Measurements from ENCODE around the gene HSD11B1. TPM values are rescaled to one million over a fixed set of nuclear protein-coding genes. Genes with fewer than 3 reads are reported as not detected.

Gene HSD11B1
- total RNA-seq, 1 experiment from 2014 or later: 0.27 TPM

- intact Hi-C loops (cut with micrococcal nuclease): no loop called here
- Histone ChIP-seq H3K4me2 (ENCODE audit: low read length) (no peak overlapping the region), H4K20me1 (ENCODE audit: insufficient read depth) (no peaks in the 10 kb centered on the region), H2AFZ (ENCODE audit: low read depth, low read length, poor library complexity, severe bottlenecking) (no peak overlapping the region), H3K36me3 (ENCODE audit: control insufficient read depth in 1 of 2, insufficient read depth in 2 of 2, low read length in 2 of 2) (no peaks in the 10 kb centered on the region), H3K4me3 (replicated peaks in 1 of 2; ENCODE audit: low read depth in 1 of 2, low read length in 2 of 2) (no peak overlapping the region), H3K9me2 (ENCODE audit: insufficient read depth) (no peaks in the 10 kb centered on the region), H3K9me3 (ENCODE audit: control insufficient read depth in 1 of 2, insufficient read depth in 1 of 2, low read depth in 1 of 2, low read length in 2 of 2) (no peaks in the 10 kb centered on the region; a peak in 1 of 4 replicates), H3K79me2 (ENCODE audit: insufficient read depth, low read length) (no peaks in the 10 kb centered on the region), H3K27me3 (ENCODE audit: insufficient read depth, low read length) (no peaks in the 10 kb centered on the region), H3K4me1 (ENCODE audit: control insufficient read depth in 1 of 2, insufficient read depth in 2 of 2, low read length in 2 of 2) (no peaks in the 10 kb centered on the region), H3K9ac (ENCODE audit: low read length) (no peak overlapping the region), H3K27ac (ENCODE audit: low read depth, low read length) (no peak overlapping the region)
- BruUV-seq (replicated peaks): no TSS peak
- no peak for DNase-seq (ENCODE audit: low read depth, low spot score)
- TF ChIP-seq SRF (IDR thresholded peaks at IDR 0.05; ENCODE audit: low read depth) (no peak), CEBPB (IDR thresholded peaks at IDR 0.05; ENCODE audit: low read depth) (no peak), ZFX (IDR thresholded peaks at IDR 0.05) (no peak), CBX3 (IDR thresholded peaks at IDR 0.05; ENCODE audit: low read depth) (no peak), POLR2AphosphoS5 (IDR thresholded peaks at IDR 0.05; ENCODE audit: low read depth, low read length) (no peak), FOSL1 (IDR thresholded peaks at IDR 0.05; ENCODE audit: low read depth) (no peak), CTCF (IDR thresholded peaks at IDR 0.05 in 2 of 3, conservative IDR thresholded peaks at IDR 0.05 in 1 of 3; ENCODE audit: borderline replicate concordance in 1 of 3, insufficient read depth in 1 of 3, low read depth in 2 of 3, low read length in 2 of 3) (no peak), ZNF274 (IDR thresholded peaks at IDR 0.05; ENCODE audit: low read depth, low read length) (no peak), EZH2 (IDR thresholded peaks at IDR 0.05) (no peak), RAD21 (IDR thresholded peaks at IDR 0.05; ENCODE audit: low read depth) (no peak), POLR2A (IDR thresholded peaks at IDR 0.05; ENCODE audit: borderline replicate concordance, extremely low read depth, insufficient read depth, insufficient read length) (no peak), REST (IDR thresholded peaks at IDR 0.05; ENCODE audit: low read depth) (no peak), SIN3A (IDR thresholded peaks at IDR 0.05; ENCODE audit: low read depth) (no peak), ZBTB33 (IDR thresholded peaks at IDR 0.05; ENCODE audit: extremely low read depth, insufficient replicate concordance, low read length) (no peak), EGR1 (IDR thresholded peaks at IDR 0.05; ENCODE audit: low read depth) (no peak), TCF7L2 (IDR thresholded peaks at IDR 0.05; ENCODE audit: borderline replicate concordance, extremely low read depth, insufficient read depth, insufficient read length) (no peak), JUND (IDR thresholded peaks at IDR 0.05) (no peak)
- TF ChIP-seq, protein P1, sequence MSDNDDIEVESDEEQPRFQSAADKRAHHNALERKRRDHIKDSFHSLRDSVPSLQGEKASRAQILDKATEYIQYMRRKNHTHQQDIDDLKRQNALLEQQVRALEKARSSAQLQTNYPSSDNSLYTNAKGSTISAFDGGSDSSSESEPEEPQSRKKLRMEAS (IDR thresholded peaks at IDR 0.05): no peak
- TF ChIP-seq, protein P2, sequence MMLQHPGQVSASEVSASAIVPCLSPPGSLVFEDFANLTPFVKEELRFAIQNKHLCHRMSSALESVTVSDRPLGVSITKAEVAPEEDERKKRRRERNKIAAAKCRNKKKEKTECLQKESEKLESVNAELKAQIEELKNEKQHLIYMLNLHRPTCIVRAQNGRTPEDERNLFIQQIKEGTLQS (IDR thresholded peaks at IDR 0.05): no peak
- ChIA-PET CTCF (no interaction called here), POLR2A (interaction anchor here (1.1 kb wide), 1 partner anchor 19 kb away, joined by 4 read pairs; the partner anchor contains the start of gene C1orf74), RAD21 (ENCODE audit: low non-redundant PET in 1 of 2, low total read pairs in 2 of 2, uncharacterized antibody in 2 of 2, unreplicated experiment in 2 of 2) (no interaction called here)
- no peak for ATAC-seq
Measured at GRCh38 chr1:209766051-209766450, 61.4 kb downstream of the HSD11B1 start.
